Right lobe of liver (tissue), 6 donors: Measurements from ENCODE around the gene PIGS. TPM values are rescaled to one million over a fixed set of nuclear protein-coding genes. Genes with fewer than 3 reads are reported as not detected.

Experiments used
- ATAC-seq, 4 donors: fragments of 200-7000 bp; cut with Tn5 transposase; one replicate each; pipeline ENCODE4 v1.9.1; 2020; ENCODE audit warnings: mild to moderate bottlenecking in 4 of 4, moderate library complexity in 4 of 4
- DNase-seq, 3 donors: peaks; one replicate each; pipeline ENCODE4 v3.0.0-alpha.2; 2020
- H3K27ac ChIP-seq, 3 donors: fragments of 200-600 bp; one replicate each; pipeline ENCODE4 v1.8.0; 2022
- H3K27me3 ChIP-seq, 2 donors: fragments of 200-600 bp; one replicate each; pipeline ENCODE4 v1.8.0; 2022
- H3K36me3 ChIP-seq, 4 donors: fragments of 200-600 bp; sonication (generic) in 1 of 4; one replicate each; pipeline versions ENCODE4 v1.5.1 to v1.8.0; 2017 to 2022; ENCODE audit warnings: control low read depth in 1 of 4
- H3K4me1 ChIP-seq, 4 donors: fragments of 200-600 bp; sonication (generic) in 1 of 4; one replicate each; pipeline versions ENCODE4 v1.5.1 to v1.8.0; 2017 to 2022; ENCODE audit warnings: control low read depth in 1 of 4
- H3K4me3 ChIP-seq, 3 donors: fragments of 200-600 bp; one replicate each; pipeline ENCODE4 v1.8.0; 2022
- H3K9me3 ChIP-seq, 4 donors: fragments of 200-600 bp; sonication (generic) in 1 of 4; one replicate each; pipeline versions ENCODE4 v1.5.1 to v1.8.0; 2017 to 2022; ENCODE audit warnings: control low read depth in 1 of 4
- POLR2A ChIP-seq: fragments of 450-650 bp; IDR thresholded peaks from one replicate; pipeline ENCODE4 v1.6.1; 2017; ENCODE audit warnings: antibody characterized with exemption, mild to moderate bottlenecking
- WGBS: methylation state at CpG from one replicate; pipeline ENCODE4 v1.1.6; 2018; ENCODE audit warnings: low coverage, low lambda C conversion rate; ENCODE audit not compliant: insufficient coverage; ENCODE audit errors: missing lambda C conversion rate; 5-methylcytosine and 5-hydroxymethylcytosine counted together
- intact Hi-C, 2 donors: fragments of 100-400 bp; cut with DNase I; formaldehyde crosslinking; loops; one replicate each; pipeline versions ENCODE4 v1.11.2 to v1.14.1; 2022
- total RNA-seq, 6 experiments: library from RNA; depleted of rRNA in 2 of 6; stranded (reverse); fragments of >200 nt in 2 of 6; fragmentation: NEBNext Ultra II Directional in 3 of 6; extraction: Animal tissue kit (Norgen Biotek cat#: 25700) in 3 of 6; gene quantifications; one replicate each; pipeline versions ENCODE4 v1.1.0 to v1.2.4, GENCODE V29; 2016 to 2023
- TF ChIP-seq, protein P1 (sequence below), 4 donors: fragments of 200-600 bp in 3 of 4; fragments of 450-650 bp in 1 of 4; IDR thresholded peaks; one replicate each; pipeline versions ENCODE4 v1.5.1 to v1.8.0; 2016 to 2022; ENCODE audit warnings: antibody characterized with exemption in 4 of 4, mild to moderate bottlenecking in 2 of 4
- donor health status: DM: no; HTN: yes; CAD: no.
- donor health status: DM: no; HTN: no; CAD: no.
- donor health status: DM: no; HTN: no; CAD: no.
- donor health status: DM: no; HTN: yes; CAD: no.
- donor health status: DM: no; HTN: yes; CAD: no.

PIGS gene
- total RNA-seq, 6 experiments from 2014 or later: 7.2 to 13.8 (median 11.0) TPM

DNA sequence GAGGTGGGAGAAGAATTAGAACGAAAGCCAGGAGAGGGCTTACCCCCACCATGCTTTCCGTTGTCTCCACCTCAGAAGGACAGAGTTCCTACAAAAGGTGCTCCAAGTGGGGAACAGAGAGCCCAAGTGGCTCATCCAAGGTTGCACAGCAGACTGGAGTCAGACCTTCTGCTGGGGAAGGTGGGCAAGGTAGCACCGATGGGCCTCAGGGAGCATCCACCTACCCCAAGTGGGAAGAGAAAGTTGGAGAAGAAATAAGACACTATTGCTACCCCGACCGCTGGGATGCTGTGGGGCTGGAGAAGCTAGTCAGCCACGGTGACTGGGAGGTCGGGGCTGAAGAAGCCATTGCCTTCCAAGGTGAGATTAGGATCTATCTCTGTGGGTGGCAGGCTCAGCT lies 40.4 kb downstream of the PIGS start:
- Histone ChIP-seq H3K9me3 (no peaks in the 10 kb centered on the region), H3K4me3 (no peak overlapping the region), H3K36me3 (no peaks in the 10 kb centered on the region), H3K27me3 (no peaks in the 10 kb centered on the region), H3K27ac (no peak overlapping the region), H3K4me1 (no peaks in the 10 kb centered on the region)
- TF ChIP-seq, protein P1, sequence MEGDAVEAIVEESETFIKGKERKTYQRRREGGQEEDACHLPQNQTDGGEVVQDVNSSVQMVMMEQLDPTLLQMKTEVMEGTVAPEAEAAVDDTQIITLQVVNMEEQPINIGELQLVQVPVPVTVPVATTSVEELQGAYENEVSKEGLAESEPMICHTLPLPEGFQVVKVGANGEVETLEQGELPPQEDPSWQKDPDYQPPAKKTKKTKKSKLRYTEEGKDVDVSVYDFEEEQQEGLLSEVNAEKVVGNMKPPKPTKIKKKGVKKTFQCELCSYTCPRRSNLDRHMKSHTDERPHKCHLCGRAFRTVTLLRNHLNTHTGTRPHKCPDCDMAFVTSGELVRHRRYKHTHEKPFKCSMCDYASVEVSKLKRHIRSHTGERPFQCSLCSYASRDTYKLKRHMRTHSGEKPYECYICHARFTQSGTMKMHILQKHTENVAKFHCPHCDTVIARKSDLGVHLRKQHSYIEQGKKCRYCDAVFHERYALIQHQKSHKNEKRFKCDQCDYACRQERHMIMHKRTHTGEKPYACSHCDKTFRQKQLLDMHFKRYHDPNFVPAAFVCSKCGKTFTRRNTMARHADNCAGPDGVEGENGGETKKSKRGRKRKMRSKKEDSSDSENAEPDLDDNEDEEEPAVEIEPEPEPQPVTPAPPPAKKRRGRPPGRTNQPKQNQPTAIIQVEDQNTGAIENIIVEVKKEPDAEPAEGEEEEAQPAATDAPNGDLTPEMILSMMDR (IDR thresholded peaks at IDR 0.05): no peak
- TF ChIP-seq POLR2A: no peak
- ATAC-seq (no peak), DNase-seq (no peak)
- intact Hi-C loops: no loop called here
- 88% methylated on average over 4 of the region's 7 CpGs for WGBS

GRCh38 chr17:28530250-28530649 lies 41.1 kb downstream of the PIGS start:
- Histone ChIP-seq H3K4me3 (no peak overlapping the region), H3K36me3 (no peaks in the 10 kb centered on the region), H3K9me3 (no peaks in the 10 kb centered on the region), H3K27ac (no peak overlapping the region), H3K27me3 (no peaks in the 10 kb centered on the region), H3K4me1 (no peaks in the 10 kb centered on the region)
- intact Hi-C loops: no loop called here
- DNase-seq: no peak
- no peak for ATAC-seq
- TF ChIP-seq, protein P1 (IDR thresholded peaks at IDR 0.05): no peak
- TF ChIP-seq POLR2A: no peak
- 63% methylated on average over 4 of the region's 4 CpGs for WGBS

GRCh38 chr17:28529013-28529400 lies 42.3 kb downstream of the PIGS start:
- TF ChIP-seq, protein P1 (IDR thresholded peaks at IDR 0.05): no peak
- no peak for TF ChIP-seq POLR2A
- Histone ChIP-seq H3K36me3 (no peaks in the 10 kb centered on the region), H3K9me3 (no peaks in the 10 kb centered on the region), H3K27me3 (no peaks in the 10 kb centered on the region), H3K4me1 (no peaks in the 10 kb centered on the region), H3K27ac (no peak overlapping the region), H3K4me3 (no peak overlapping the region)
- ATAC-seq: no peak
- no peak for DNase-seq
- intact Hi-C loops: no loop called here
- WGBS: 60% methylated on average over 1 of the region's 3 CpGs

DNA sequence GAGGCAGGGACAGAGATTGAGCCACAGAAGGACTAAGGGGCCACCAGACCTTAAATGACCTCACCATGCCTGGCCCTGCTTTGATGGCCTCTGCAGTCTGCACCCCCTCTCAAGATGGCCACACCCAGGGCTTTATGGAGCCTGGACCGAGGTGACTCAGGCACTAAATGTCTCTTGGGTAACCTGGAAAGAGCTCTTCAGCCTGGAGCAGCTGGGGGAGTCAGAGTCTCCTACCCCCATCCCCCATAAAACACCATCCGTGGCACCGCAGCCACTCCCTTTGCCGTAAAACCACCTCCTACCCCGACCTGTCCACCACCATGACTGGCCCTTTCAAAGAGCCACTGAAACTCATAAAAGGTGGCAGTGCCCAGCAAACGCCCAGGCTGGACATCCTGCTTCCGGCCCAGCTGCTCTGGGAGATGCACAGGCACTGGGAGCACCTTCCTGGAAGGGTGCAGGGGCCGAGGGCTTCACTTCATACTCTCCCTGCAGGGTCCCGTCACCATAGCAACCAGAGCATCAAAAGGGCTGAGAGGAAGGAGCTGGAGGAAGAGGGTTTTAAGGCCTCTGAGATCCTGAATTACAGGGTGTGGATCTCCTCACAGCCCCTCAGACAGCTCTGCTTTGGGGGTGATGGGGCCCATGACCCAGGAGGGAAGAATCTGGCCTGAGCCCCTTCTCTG lies 42.9 kb downstream of the PIGS start:
- intact Hi-C loops: no loop called here
- 93% methylated on average over 5 of the region's 9 CpGs for WGBS
- H3K4me3 ChIP-seq: no peak overlapping the region
- H3K9me3 ChIP-seq: no peaks in the 10 kb centered on the region
- no peaks in the 10 kb centered on the region for H3K27me3 ChIP-seq
- H3K27ac ChIP-seq: no peak overlapping the region
- TF ChIP-seq, protein P1 (IDR thresholded peaks at IDR 0.05): no peak
- TF ChIP-seq POLR2A: no peak
- H3K4me1 ChIP-seq: no peaks in the 10 kb centered on the region
- H3K36me3 ChIP-seq: no peaks in the 10 kb centered on the region
- ATAC-seq (no peak), DNase-seq (no peak)
